DMS79 treated with DMSO at 0.1 percent for 48 hours (cell line): ENCODE results near the gene MCM9.
"Not testable (repeated sequence)": the region's sequence is repeated elsewhere in the genome, so short reads cannot be mapped to it uniquely, and the experiment has no call there.

Experiments used
- DNase-seq: peaks from one replicate; lab custom pipeline; 2025; lab: John Stamatoyannopoulos, UW

The MCM9 gene

GRCh38 chr6:118799826-118800225, 135.1 kb downstream of the MCM9 start:
- DNase-seq: no peak

- DNase-seq: not testable (repeated sequence)
Observed at GRCh38 chr6:118796548-118796947, 138.4 kb downstream of the MCM9 start.

DNA sequence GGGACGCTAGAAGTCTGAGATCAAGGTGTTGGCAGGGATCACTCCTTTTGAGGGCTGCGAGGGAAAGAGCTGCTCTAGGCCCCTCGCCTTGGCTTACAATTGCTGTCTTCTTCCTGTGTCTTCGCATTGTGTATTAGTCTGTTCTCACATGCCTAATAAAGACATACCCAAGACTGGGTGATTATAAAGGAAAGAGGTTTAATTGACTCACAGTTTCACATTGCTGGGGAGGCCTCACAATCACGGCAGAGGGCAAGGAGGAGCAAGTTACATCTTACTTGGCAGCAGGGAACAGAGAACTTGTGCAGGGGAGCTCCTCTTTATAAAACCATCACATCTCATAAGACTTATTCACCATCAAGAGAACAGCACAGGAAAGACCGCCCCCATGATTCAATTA, 143.5 kb downstream of the MCM9 start:
- DNase-seq: no peak

- DNase-seq: no peak
Observed at GRCh38 chr6:118789954-118790353, 145.0 kb downstream of the MCM9 start.

DNA sequence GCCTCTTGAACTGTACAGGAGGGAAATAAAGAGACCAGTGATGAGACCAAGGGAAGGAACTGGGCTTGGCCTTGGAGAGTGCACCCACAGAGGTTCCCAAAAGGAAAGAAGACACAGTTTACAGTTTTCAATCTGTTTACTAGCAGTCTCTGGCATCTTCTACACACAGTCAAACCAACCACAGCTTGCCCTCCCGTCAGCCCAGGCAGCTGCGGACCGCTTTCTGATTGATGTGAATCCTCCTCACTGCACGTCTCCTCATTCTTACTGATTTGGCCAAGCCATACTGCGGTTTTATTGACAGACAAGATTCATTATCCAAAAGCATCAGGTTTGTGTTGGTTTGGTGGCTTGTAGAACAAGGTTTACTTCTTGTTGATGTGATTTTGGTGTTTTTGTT, 145.5 kb downstream of the MCM9 start:
- DNase-seq: no peak

- no peak for DNase-seq
Observed at GRCh38 chr6:118788702-118789101, 146.3 kb downstream of the MCM9 start.

DNA sequence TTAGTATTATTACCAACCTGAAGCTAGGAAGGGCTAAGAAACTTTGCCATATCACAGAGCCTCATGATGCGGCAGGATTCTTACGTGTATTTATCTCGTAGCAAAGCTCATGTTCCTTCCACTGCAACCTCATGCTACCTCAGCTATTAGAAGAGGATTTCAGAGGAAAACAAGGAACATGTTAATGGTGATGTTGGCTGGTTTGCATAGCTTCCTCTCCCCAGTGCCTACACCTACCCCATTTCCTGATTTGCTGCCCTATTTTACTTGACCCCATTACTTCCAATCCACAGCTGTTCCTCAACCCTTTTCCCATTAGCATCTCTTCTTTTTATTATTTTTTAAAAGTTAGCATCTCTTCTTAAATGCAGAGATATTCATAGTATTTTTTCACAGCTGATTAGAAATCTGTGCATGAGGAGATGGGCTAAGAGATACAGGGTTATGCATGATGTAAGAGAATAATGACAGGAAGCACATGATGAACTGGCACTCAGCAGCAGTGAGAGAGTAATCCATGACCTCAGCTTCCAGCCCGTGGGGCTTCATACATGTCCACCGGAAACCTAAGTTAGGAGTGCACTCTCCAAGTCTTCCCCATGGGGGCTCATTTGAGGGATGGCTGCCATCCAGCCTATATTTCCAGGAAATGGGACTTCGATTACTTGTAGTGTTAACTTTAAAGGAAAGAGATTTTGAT, 147.1 kb downstream of the MCM9 start:
- DNase-seq: no peak

GRCh38 chr6:118786596-118787453, 148.1 kb downstream of the MCM9 start:
- no peak for DNase-seq

- no peak for DNase-seq
Observed at GRCh38 chr6:118785601-118786000, 149.4 kb downstream of the MCM9 start.

GRCh38 chr6:118784641-118785164, 150.3 kb downstream of the MCM9 start:
- DNase-seq: no peak

GRCh38 chr6:118783931-118784550, 150.9 kb downstream of the MCM9 start:
- no peak for DNase-seq

- no peak for DNase-seq
Observed at GRCh38 chr6:118782651-118783050, 152.3 kb downstream of the MCM9 start.

GRCh38 chr6:118781897-118782296, 153.1 kb downstream of the MCM9 start:
- no peak for DNase-seq

DNA sequence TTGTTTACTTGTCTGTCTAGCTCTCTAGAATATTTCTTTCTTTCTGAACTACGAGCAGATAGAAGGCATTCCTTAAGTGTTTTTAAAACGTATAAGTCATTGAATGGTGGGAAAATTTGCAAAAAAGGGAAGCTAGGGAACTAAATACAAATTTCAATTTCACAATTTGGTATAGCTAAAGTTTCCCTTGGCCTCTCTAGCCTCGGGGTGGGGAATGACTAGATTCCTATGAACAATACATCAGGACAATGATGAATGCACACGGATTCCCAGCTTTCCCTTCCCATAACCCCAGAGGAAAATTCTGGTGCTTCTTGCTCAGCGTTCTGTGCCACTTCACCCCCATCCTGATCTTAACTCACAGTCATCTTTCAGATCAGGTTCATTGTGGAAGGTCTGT, 154.3 kb downstream of the MCM9 start:
- DNase-seq: no peak

DNA sequence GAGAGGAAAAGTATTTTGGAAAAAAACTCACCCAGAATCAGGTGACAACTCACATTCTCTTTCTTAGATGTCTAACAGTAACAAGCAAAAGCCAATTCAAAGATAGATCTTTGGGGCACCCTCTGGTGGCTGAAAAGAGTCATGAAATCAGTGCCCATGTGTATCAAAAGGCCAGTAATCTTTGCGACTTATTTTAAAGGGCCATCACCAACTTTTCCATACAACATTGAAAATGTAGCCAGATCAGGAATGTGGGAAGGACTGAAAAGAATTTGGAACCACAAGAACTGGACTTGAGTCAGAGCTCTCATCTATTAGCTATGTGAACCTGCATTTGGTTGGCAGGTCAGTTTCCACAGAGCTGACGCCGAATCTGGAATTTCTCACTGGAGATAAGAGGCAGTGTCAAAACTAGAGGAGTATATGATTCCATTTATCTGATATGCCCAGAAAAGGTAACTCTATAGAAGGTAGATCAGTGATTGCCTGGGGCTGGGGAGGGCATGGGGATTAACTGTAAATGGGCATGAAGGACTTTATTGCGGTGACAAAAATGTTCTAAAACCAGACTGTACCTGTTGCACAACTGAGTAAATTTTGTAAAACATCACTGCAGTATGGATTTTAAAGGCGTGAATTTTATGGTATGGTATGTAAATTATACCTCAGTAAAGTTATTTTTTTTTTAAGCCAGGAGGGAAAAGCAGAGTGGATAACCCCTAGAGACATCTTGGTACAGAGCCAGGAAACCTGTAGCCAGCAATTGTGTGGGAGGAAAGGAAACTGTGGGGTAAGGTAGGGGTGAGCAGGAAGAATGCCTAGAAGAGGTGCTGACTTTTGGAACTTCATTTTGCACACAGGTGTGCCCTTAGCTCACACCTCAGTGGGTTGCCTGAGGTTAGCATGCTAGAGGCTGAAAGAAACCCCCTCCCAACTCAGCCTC, 158.1 kb downstream of the MCM9 start:
- peak; percentile 83 for DNase-seq

DNA sequence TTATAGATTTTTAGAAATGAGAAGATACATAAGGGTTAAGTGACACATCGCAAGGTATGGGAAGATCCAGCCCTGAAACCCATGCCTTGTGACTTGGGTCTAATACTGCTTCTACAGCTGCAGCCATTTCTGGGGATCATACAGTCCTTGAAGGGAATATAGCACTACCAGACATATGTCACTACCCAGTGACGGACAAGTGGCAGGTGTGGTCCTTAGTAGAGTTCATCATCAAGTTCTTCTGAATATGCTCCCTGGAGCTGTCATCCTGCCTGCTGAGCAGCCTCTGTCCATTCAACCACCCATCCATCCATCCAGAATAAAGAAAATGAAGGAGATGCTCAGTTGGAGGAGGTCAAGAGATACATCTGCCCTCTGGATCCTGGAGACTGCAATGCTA, 159.6 kb downstream of the MCM9 start:
- DNase-seq: no peak

GRCh38 chr6:118774581-118774980, 160.4 kb downstream of the MCM9 start:
- no peak for DNase-seq

DNA sequence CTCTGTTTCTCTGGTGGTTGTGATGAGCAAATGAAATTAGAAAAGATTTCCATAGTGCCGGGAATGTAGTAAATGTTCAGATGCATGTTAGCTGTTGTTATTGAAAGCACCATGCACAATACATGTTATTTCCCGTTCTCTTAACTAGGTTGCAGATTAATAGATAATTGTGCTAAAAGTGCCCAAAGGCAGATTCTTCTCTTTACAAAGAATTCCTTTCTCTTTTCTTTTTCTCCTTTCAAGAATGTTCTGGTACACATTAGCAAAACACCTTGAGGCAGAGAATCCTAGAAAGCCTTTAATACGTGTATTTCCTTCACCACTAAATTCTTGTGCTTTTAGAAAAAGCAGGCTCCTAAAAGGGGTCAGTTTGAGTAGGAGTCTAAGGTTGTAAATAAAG, 162.1 kb downstream of the MCM9 start:
- DNase-seq: no peak

DNA sequence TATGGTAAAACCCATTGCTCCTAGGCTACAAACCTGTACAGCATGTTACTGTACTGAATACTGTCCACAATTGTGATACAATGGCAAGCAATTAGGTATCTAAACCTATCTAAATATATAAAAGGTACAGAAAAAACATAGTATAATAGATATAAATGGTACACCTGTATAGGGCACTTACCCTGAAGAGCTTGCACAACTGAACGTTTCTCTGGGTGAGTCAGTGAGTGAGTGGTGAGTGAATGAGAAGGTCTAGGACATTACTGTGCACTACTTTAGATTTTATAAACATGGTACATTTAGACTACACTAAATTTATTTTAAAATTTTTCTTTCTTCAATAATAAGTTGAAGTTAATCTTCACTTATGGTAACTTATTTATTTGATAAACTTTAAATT, 163.7 kb downstream of the MCM9 start:
- no peak for DNase-seq

DNA sequence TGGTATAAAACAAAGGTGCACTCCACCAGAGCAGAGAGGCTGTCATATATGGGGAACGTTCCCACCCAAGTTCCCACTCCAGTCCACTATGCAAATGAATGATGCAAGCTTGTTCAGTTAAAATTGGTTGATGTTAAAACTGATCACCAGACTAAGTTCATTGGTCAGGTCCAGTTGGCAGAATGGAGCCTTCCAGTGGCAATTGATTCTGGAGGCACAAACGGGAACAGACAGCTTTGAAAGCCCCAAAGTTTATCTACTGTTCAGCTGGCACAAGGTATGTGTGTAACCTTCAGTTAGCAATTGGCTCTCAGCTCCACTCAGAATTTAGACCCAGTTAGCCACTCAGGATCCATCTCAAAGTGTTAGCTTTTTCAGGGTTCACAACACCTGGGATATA, 164.1 kb downstream of the MCM9 start:
- DNase-seq: peak; percentile 89

DNA sequence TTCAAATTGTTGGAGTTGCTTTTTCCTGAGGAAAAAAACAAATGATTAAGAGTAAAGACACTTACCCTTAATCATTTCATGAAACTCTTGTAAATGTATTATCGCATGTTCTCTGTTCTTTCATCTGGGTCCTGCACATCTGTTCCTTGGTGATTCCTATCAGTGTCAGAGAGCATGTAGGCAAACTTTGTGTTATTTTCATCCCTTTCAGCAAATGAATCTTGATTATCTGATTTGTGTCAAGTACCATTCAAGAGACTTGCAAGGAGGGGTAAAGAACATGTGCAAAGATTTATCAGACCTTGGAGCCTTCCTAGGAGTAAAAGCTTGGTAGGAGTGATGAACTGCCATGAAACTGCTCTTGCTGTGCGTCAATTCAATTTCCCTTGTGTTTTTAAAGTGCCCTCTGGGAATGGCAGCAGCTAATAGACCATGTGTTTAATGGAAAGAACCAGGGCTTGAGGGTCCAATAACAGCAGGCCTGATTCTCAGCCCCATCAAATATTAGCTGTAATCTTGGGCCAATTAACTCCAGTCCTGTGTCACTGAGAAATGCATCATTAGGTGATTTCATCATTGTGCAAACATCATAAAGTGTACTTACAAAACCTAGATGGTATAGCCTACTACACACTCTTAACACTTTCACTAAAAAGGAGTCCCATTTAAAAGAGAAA, 164.7 kb downstream of the MCM9 start:
- peak; percentile 95 for DNase-seq
